Activated T-helper 2 cell treated with anti-CD3 and anti-CD28 coated beads, Interferon-gamma antibody, Interleukin-2, Interleukin-4, amounts not matched to agents 10 μg/mL and 5 μg/mL and 100 μg/mL, durations not matched to agents 14 hours and 24 hours and 36 hours (primary cell): ENCODE results near the gene SORCS1. TPM values are rescaled to one million over a fixed set of nuclear protein-coding genes. Genes with fewer than 3 reads are reported as not detected.

Experiments used
- DNase-seq: peaks from one replicate; pipeline ENCODE4 v3.0.0; 2021; ENCODE audit warnings: low spot score
- H3K27ac Mint-ChIP-seq: one replicate; pipeline ENCODE4 v1.8.0; 2021; ENCODE audit warnings: mixed read lengths
- H3K27me3 Mint-ChIP-seq: one replicate; pipeline ENCODE4 v1.8.0; 2021; ENCODE audit warnings: low read depth, mixed read lengths
- H3K36me3 Mint-ChIP-seq: one replicate; pipeline ENCODE4 v1.8.0; 2021; ENCODE audit warnings: low read depth, mixed read lengths
- H3K4me1 Mint-ChIP-seq: one replicate; pipeline ENCODE4 v1.8.0; 2021; ENCODE audit warnings: low read depth, mixed read lengths
- H3K4me3 Mint-ChIP-seq: one replicate; pipeline ENCODE4 v1.8.0; 2021; ENCODE audit warnings: low read depth, mild to moderate bottlenecking, moderate library complexity, mixed read lengths
- H3K9me3 Mint-ChIP-seq: one replicate; pipeline ENCODE4 v1.8.0; 2021; ENCODE audit warnings: mixed read lengths
- intact Hi-C: fragments of 100-400 bp; cut with micrococcal nuclease; formaldehyde crosslinking; loops from one replicate; pipeline ENCODE4 v1.15.1; 2023
- total RNA-seq: library from RNA; stranded (reverse); gene quantifications from 2 replicates; pipeline ENCODE4 v1.2.3, GENCODE V29; 2022

The SORCS1 gene
- total RNA-seq, 1 donor from 2014 or later = 0.09 TPM

DNA sequence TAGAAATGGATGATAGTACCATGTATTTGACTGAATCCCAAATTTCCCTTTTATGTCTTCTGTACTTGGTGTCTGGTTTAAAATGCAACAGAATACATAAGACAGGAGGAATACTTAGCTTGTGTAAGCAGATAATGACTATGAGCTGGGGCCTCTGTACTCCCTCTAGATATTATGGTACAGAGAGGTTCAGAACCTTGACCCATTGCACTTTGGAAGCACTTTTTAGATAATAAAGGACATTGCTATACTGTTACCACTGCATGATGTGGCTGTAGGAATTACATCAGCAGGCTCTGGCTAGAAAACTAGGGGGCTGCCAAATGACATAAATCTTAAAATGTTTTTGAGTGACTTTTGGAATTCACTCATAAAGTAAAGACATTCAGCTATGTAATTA, 526.6 kb downstream of the SORCS1 start:
- intact Hi-C loops = no loop called here
- no peaks in the 10 kb centered on the region for H3K36me3 Mint-ChIP-seq
- no peak for DNase-seq
- no peaks in the 10 kb centered on the region for H3K9me3 Mint-ChIP-seq
- no peak overlapping the region for H3K27ac Mint-ChIP-seq
- no peaks in the 10 kb centered on the region for H3K4me1 Mint-ChIP-seq
- no peak overlapping the region for H3K4me3 Mint-ChIP-seq
- H3K27me3 Mint-ChIP-seq = no peaks in the 10 kb centered on the region

DNA sequence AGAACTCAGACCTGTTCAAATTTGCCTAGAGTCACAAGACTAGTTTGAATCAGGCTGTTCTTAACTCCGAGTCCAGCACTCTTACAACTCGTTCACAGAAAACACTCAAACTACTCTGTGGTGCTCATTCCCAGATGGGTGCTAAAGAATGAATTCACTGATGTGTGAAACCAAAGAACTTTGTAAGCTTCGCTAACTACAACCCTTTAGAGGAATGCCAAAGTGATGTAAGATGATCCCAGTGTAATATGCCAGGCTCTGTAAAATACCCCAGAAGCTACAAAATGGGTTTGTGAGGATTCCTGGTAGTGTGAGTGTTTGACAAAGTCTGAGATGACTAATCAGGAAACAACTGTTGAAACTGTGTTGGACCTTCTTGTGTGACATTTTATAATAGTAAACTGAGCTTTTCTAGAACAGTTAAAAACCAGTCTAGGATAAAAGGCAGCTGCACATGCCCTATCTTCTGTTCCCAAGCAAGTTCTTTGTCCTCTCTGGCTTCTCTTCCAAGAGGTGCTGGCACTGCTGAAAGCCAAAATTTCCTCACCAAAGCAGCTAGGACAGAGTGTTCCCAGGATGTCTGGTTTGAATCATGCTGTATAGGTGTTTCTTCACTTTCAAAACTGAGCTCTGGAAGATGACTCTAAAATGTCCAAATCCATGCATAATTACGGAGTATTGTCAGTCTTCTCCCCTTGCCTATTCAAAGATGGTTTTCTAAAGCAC, 527.6 kb downstream of the SORCS1 start:
- no peak for DNase-seq
- Mint-ChIP-seq H3K9me3 (no peaks in the 10 kb centered on the region), H3K27ac (no peak overlapping the region), H3K36me3 (no peaks in the 10 kb centered on the region), H3K4me1 (no peaks in the 10 kb centered on the region), H3K4me3 (no peak overlapping the region), H3K27me3 (no peaks in the 10 kb centered on the region)
- intact Hi-C loops = no loop called here

DNA sequence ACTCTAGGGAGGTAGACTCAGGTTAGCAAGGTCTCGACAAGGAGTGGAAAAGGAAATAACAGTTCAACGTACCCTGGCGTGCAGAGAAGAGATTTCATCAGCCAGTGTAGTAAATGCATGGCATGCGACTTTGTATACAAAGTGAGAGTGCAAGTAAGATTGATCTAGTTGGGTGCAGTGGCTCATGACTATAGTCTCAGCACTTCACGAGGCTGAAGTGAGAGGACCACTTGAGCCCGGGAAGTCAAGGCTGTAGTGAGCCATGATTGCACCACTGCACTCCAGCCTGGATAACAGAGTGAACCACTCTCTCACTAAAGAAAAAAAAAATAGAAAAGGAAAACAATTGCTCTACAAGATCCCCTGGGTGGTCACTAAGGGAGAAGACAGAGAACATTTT, 528.6 kb downstream of the SORCS1 start:
- intact Hi-C loops = no loop called here
- no peak for DNase-seq
- H3K4me1 Mint-ChIP-seq = no peaks in the 10 kb centered on the region
- no peak overlapping the region for H3K4me3 Mint-ChIP-seq
- H3K36me3 Mint-ChIP-seq = no peaks in the 10 kb centered on the region
- H3K27ac Mint-ChIP-seq = no peak overlapping the region
- no peaks in the 10 kb centered on the region for H3K27me3 Mint-ChIP-seq
- H3K9me3 Mint-ChIP-seq = no peaks in the 10 kb centered on the region

- Mint-ChIP-seq H3K9me3 (no peaks in the 10 kb centered on the region), H3K4me1 (no peaks in the 10 kb centered on the region), H3K4me3 (no peak overlapping the region), H3K27me3 (no peaks in the 10 kb centered on the region), H3K36me3 (no peaks in the 10 kb centered on the region), H3K27ac (no peak overlapping the region)
- DNase-seq = no peak
- intact Hi-C loops = no loop called here
Measured at GRCh38 chr10:106631016-106631702, 533.3 kb downstream of the SORCS1 start.

GRCh38 chr10:106626371-106626770, 538.1 kb downstream of the SORCS1 start:
- Mint-ChIP-seq H3K4me1 (no peaks in the 10 kb centered on the region), H3K36me3 (no peaks in the 10 kb centered on the region), H3K9me3 (no peaks in the 10 kb centered on the region), H3K27ac (no peak overlapping the region), H3K4me3 (no peak overlapping the region), H3K27me3 (no peaks in the 10 kb centered on the region)
- DNase-seq = no peak
- intact Hi-C loops = loop anchor here (10.0 kb wide), 1 partner anchor 1918 kb away; no protein-coding TSS in a partner anchor

DNA sequence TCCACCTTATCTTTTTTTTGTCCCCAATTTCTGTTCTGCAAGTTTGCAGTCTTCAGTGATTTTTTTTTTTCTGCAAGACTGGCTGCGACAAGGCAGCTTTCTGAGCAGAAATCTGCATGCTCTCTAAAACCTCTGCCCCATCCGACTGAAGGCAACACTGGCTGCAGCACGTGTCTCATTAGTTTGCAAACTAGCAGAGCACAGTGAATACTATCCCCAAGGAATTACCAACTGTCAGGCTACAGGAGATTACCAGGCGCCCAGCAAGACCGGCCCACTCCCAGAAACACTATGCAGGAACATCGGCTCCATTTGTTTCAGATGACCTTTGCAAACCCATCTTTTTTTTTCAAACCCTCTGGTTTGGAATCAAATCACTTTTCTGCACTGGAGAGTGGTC, 538.8 kb downstream of the SORCS1 start:
- Mint-ChIP-seq H3K27me3 (no peaks in the 10 kb centered on the region), H3K4me3 (no peak overlapping the region), H3K27ac (no peak overlapping the region), H3K9me3 (no peaks in the 10 kb centered on the region), H3K36me3 (no peaks in the 10 kb centered on the region), H3K4me1 (no peaks in the 10 kb centered on the region)
- no peak for DNase-seq
- intact Hi-C loops = loop anchor here (10.0 kb wide), 1 partner anchor 1919 kb away; no protein-coding TSS in a partner anchor

DNA sequence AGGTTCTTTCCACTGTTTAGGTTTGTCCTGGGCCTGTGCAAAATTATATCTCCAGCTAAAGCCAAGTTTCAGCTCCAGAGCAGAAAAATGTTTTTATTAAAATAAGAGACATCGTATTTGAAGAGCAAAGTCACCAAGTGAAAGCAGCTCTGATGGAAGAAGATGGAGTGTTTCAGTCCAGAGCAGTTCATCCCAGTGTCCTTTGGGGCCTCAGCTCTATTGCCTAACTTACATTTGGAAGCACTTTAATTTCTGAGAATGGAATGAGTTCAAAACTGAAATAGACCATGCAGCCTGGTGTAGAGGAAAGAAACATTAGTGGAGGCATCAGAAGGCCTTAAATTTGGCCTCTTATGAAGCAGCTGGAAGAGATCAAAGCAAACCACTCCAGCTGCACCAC, 545.2 kb downstream of the SORCS1 start:
- Mint-ChIP-seq H3K4me1 (no peaks in the 10 kb centered on the region), H3K36me3 (no peaks in the 10 kb centered on the region), H3K9me3 (no peaks in the 10 kb centered on the region), H3K4me3 (no peak overlapping the region), H3K27me3 (no peaks in the 10 kb centered on the region), H3K27ac (no peak overlapping the region)
- intact Hi-C loops = no loop called here
- no peak for DNase-seq

- no peak overlapping the region for H3K4me3 Mint-ChIP-seq
- no peaks in the 10 kb centered on the region for H3K9me3 Mint-ChIP-seq
- H3K36me3 Mint-ChIP-seq = no peaks in the 10 kb centered on the region
- no peaks in the 10 kb centered on the region for H3K4me1 Mint-ChIP-seq
- H3K27ac Mint-ChIP-seq = no peak overlapping the region
- no peak for DNase-seq
- intact Hi-C loops = no loop called here
- H3K27me3 Mint-ChIP-seq = no peaks in the 10 kb centered on the region
Measured at GRCh38 chr10:106618646-106619045, 545.9 kb downstream of the SORCS1 start.

- no peaks in the 10 kb centered on the region for H3K36me3 Mint-ChIP-seq
- H3K4me1 Mint-ChIP-seq = no peaks in the 10 kb centered on the region
- no peaks in the 10 kb centered on the region for H3K9me3 Mint-ChIP-seq
- DNase-seq = no peak
- no peak overlapping the region for H3K4me3 Mint-ChIP-seq
- no peak overlapping the region for H3K27ac Mint-ChIP-seq
- H3K27me3 Mint-ChIP-seq = no peaks in the 10 kb centered on the region
- intact Hi-C loops = no loop called here
Measured at GRCh38 chr10:106615081-106615480, 549.4 kb downstream of the SORCS1 start.

GRCh38 chr10:106614293-106614692, 550.2 kb downstream of the SORCS1 start:
- no peak for DNase-seq
- H3K9me3 Mint-ChIP-seq = no peaks in the 10 kb centered on the region
- no peak overlapping the region for H3K4me3 Mint-ChIP-seq
- no peaks in the 10 kb centered on the region for H3K27me3 Mint-ChIP-seq
- intact Hi-C loops = no loop called here
- no peaks in the 10 kb centered on the region for H3K36me3 Mint-ChIP-seq
- no peak overlapping the region for H3K27ac Mint-ChIP-seq
- no peaks in the 10 kb centered on the region for H3K4me1 Mint-ChIP-seq

GRCh38 chr10:106612381-106612780, 552.1 kb downstream of the SORCS1 start:
- Mint-ChIP-seq H3K27ac (no peak overlapping the region), H3K4me1 (no peaks in the 10 kb centered on the region), H3K4me3 (no peak overlapping the region), H3K9me3 (no peaks in the 10 kb centered on the region), H3K27me3 (no peaks in the 10 kb centered on the region), H3K36me3 (no peaks in the 10 kb centered on the region)
- intact Hi-C loops = no loop called here
- DNase-seq = no peak

DNA sequence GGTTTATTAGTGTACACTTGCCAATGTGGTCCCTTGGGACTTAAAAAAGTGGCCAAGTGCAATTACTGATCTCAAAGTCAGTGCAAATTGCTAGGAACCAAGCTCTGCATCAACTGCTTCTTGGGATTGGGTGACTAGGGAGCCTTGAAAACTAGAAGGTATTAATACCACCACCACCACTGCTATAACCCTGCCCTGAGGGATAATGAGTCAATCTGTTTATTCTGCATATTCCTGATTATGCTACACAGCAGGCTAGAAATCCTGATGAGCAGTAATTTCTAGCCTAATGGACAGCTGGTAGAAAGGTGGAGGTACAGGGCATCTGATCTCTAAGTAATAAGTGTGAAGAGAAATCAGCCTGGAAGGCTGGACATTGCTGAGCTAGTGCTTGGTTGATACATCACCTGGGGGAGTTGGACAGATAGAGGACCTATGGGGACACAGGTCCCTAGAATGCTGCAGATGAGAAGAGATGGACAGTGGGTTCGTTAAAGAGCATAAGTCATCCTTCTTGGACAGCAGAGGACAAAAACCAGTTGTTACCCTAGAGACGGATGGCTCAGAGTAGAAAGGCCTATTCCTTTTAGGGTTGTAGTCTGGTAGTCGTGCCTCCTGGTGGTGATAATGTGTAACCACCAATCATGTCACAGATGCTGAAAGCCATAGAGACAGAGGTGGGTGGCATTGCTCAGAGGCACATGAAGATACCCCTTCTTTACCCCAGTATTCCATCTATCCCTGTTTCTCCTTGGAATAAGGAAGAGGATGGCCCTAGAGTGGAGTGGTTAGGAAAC, 554.8 kb downstream of the SORCS1 start:
- intact Hi-C loops = no loop called here
- no peak overlapping the region for H3K27ac Mint-ChIP-seq
- no peaks in the 10 kb centered on the region for H3K27me3 Mint-ChIP-seq
- H3K9me3 Mint-ChIP-seq = no peaks in the 10 kb centered on the region
- DNase-seq = no peak
- H3K4me3 Mint-ChIP-seq = no peak overlapping the region
- H3K36me3 Mint-ChIP-seq = no peaks in the 10 kb centered on the region
- no peaks in the 10 kb centered on the region for H3K4me1 Mint-ChIP-seq

GRCh38 chr10:106608066-106608465, 556.4 kb downstream of the SORCS1 start:
- Mint-ChIP-seq H3K9me3 (no peaks in the 10 kb centered on the region), H3K4me1 (no peaks in the 10 kb centered on the region), H3K27ac (no peak overlapping the region), H3K4me3 (no peak overlapping the region), H3K27me3 (no peaks in the 10 kb centered on the region), H3K36me3 (no peaks in the 10 kb centered on the region)
- intact Hi-C loops = no loop called here
- no peak for DNase-seq
